ENCODE measurements around the gene MPP2. TPM values are rescaled to one million over a fixed set of nuclear protein-coding genes. Genes with fewer than 3 reads are reported as not detected.
A peak's percentile ranks its signal among the peaks of the same experiment; 100 is the strongest.

Gene MPP2
- total RNA-seq, 1 donor: 3.3 TPM

DNA sequence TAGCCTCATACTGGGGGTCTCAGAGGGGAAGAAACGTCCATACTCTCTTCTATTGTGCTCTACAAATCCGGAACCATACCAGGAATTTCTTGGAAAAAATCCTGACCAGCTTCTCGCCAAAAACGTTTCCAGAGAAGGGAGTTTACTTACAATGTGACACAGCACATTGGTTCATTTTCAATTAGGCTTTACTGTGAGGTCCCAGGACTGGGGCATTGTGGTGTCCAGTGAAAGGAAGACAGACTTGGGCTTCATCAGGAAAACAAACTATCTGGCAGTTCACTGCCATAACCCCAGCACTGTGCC lies 14.7 kb downstream of the MPP2 start:
- no peak overlapping the region for H3K4me3 ChIP-seq (ENCODE audit: low read depth, low read length)
- no peak for TF ChIP-seq CTCF (IDR thresholded peaks at IDR 0.05; ENCODE audit: insufficient read depth, low read length)
- DNase-seq (ENCODE audit: low read depth): peak; percentile 11

DNA sequence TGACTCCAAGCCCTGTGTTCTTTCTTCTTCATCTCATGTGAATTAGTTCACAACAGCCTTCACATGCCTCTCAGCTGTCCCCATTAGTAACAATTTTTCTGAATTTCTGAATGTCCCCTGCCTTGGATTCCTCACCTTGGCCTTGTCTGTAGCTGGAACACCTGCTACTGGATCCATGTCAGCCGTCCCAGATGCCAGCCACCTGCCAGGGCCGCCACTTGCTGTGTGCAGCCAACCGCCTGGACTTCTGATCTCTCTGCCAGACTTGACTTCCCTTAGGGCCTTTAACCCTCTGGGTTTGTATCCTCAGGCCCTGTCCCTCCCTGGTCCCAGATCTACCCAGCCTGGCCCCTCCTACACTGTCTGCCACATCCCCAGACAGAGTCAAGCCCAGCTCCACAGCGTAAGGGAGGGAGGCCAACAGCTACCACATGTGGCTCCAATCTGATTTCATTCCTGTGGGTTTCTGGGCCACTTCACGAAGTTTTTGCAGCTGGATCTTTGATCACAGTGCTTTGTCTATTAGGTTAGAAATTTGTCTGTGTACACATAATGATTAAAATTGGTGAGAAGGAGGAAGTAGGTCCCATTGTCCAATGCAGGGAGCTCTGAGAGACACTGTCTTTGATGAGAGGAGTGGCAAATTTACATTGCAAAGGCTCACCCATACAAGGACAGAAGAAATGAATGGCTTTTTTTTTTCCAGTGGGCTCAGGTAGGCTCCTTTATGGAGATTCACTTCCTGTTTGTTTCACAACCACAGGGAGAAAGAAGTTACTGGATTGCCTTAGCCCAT lies 15.3 kb downstream of the MPP2 start:
- no peak for TF ChIP-seq CTCF (IDR thresholded peaks at IDR 0.05; ENCODE audit: insufficient read depth, low read length)
- peak; percentile 24 for DNase-seq (ENCODE audit: low read depth)
- no peak overlapping the region for H3K4me3 ChIP-seq (ENCODE audit: low read depth, low read length)

GRCh38 chr17:43890240-43890639 lies 17.1 kb downstream of the MPP2 start:
- no peak for DNase-seq (ENCODE audit: low read depth)

DNA sequence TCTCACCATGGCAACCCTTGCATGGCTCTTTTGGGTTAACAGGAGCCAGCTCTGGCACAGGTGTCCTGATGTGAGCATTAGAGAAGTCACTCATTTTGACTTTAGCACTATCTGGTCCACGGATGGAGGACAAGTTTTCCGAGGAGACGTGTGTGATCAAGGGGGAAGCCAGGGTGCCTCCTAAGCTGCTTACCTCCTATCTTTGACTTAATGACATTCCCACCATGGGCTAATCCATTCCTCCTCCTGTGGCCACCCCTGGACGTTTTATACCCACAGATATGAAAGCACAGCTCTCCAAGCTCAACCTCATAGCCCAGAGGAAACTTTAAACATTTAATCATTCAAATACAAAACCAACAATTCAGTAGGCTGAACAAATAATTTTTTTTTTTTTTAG lies 18.8 kb downstream of the MPP2 start:
- TF ChIP-seq CTCF (IDR thresholded peaks at IDR 0.05; ENCODE audit: insufficient read depth, low read length): no peak
- H3K4me3 ChIP-seq (ENCODE audit: low read depth, low read length): no peak overlapping the region
- no peak for DNase-seq (ENCODE audit: low read depth)

More at GRCh38 chr17:43890240-43890639, 17.1 kb downstream of the MPP2 start:
- no peak overlapping the region for H3K4me3 ChIP-seq (ENCODE audit: low read depth, low read length)
- no peak for TF ChIP-seq CTCF (IDR thresholded peaks at IDR 0.05; ENCODE audit: insufficient read depth, low read length)

GRCh38 chr17:43882761-43883415 lies 24.4 kb downstream of the MPP2 start:
- no peak overlapping the region for H3K4me3 ChIP-seq (ENCODE audit: low read depth, low read length)
- no peak for TF ChIP-seq CTCF (IDR thresholded peaks at IDR 0.05; ENCODE audit: insufficient read depth, low read length)
- no peak for DNase-seq (ENCODE audit: low read depth)

GRCh38 chr17:43881758-43882505 lies 25.4 kb downstream of the MPP2 start:
- H3K4me3 ChIP-seq (ENCODE audit: low read depth, low read length): no peak overlapping the region
- no peak for DNase-seq (ENCODE audit: low read depth)
- no peak for TF ChIP-seq CTCF (IDR thresholded peaks at IDR 0.05; ENCODE audit: insufficient read depth, low read length)

Measured in fibroblast of the aortic adventitia (primary cell).